ENCODE data around the gene CADM1.

The CADM1 gene

GRCh38 chr11:115306689-115307088 is 197.5 kb downstream of the CADM1 start:
- no peak for DNase-seq

DNA sequence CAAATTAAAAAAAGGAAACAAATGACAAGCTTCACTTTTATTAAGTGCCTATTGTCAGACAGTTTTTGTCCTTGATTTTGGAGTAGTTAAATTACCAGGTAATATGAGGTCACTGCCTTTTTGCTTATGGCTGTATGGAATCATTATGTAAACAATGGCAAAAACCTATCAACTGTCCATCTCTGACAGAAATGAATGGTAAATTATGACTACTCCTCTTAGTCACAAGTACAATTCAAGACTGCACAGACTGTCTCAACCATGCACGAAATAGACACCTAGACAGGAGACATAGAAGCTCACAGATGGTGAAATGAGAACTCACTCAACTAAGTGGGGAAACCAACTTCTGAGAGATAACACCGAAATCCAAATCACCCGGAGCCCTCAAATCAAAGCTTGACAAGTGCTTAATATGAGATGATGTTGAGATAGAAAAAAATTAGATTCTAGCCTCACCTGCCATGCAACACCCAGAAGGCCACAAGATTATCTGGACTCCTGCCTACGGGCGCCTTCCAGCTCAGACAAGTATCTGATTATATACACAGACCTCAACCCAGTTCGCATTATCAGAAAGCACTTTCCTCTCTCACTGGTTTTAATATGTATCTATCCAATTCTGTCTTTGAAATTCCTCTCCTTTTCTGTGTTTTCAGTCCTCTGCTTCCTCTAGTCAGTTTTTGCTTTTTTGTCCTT is 199.3 kb downstream of the CADM1 start:
- DNase-seq, result no peak

DNA sequence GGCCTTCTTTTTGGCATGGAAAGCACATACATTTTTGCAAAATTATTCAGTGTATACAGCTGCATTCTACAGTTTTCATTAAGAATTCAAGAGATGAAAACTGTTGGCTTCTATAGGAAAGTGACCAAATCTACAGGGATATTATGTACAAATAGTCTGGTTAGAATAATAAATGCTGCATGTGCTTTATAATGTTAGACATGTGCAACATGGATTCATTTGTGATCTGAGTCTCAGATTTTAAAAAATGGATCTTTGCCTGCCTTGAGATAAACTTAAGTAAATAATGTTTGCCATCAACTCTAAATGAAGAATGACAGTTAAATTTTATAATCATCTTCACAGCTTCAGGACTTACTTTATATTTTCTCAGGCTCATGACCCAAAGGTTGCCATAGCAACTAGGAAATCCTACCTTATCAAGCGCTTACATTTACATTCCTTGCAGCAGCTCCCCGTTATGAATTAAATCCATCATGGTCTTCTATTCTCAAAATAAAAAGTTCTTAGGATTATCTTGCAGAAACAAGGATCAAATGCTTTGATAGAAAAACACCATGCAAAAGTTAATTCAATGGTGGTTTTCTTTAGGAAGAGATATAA is 200.2 kb downstream of the CADM1 start:
- no peak for DNase-seq

- no peak for DNase-seq
Measured at GRCh38 chr11:115302946-115303703, 201.1 kb downstream of the CADM1 start.

DNA sequence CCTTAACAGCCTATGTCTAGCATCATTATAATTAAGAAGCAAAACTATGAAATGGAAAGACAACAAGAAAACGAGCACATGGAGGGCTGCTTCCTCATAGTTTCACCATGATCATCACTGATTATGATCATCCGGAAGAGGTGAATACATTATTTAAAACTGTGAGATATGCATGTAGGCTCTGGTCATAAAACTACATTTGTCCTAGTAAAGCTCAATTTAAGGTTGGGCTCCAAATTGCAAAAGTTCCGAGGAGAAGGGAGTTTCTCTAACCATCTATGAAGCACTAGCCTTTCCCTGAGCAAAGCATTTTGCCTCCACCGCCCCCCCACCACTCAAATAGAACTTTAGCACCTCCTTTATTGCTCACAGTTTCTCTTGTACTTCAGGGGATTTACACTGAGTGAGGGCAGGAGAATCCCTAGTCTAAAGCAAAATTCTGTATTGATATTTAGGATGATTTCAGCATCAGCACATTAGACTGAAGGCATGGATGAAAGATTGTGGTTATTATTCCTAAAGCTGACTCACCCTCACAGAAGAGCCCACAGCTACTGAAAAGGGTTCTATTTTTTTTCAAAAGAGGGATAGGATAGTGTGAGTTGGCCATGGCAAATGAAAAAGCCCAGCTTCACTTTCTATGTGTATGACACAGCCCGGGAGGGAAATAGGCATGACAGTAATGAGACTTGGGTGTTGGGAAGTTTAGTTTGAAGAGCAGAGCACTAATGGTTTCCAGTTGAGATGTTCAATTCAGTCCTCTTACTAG is 203.4 kb downstream of the CADM1 start:
- no peak for DNase-seq

DNA sequence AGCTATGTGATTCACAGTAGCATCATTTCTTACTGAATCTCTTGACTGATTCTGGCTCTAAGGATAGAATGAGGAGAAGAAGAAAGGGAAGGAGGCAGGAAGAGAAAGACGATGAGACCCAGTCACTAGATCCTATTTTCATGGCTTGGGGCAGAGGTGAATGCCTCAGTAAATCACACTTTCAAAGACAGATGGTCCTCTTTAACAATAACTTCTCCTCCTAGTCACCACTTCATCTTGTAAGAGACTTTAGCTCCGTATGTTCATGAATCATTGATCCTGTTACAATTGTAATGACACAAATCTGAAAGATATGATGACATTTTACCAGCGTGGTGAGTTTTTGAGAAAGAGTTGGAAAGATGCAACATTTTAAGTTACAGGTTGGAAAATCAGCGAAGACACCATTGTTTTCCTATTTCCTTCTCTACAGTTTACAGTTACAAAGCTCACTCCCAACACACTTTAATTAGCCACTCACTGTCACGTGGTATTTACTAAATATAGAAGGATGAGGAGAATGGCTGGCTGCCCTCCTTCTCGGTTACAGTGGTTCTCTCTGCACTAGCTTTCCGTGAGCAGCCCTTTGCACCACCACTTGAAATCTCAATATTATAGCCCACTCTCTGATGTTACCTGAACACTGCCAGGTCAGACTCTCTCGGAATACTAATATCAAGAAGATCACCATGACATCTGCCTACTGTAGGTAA is 205.8 kb downstream of the CADM1 start:
- no peak for DNase-seq

GRCh38 chr11:115297330-115297729 is 206.9 kb downstream of the CADM1 start:
- DNase-seq, result no peak

GRCh38 chr11:115291325-115291724 is 212.9 kb downstream of the CADM1 start:
- DNase-seq, result no peak

DNA sequence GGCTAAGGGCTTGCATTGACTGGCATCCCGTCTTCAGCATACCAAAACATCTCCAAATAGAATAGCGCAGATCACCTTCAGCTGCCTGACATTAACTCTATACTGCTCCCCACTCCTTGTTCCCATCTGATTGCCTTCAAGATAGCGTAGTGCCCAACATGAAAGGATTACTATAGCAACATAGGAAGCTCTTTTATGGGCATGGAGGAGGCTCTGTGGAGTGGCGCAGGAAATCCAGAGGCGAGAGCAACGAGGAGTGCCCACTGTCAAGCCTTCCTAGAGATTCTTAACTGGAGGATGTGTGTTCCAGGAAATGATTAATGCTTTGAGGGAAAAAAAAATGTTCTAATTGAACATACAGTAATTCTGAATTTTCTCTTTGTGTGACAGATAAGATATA is 213.3 kb downstream of the CADM1 start:
- DNase-seq, result no peak

DNA sequence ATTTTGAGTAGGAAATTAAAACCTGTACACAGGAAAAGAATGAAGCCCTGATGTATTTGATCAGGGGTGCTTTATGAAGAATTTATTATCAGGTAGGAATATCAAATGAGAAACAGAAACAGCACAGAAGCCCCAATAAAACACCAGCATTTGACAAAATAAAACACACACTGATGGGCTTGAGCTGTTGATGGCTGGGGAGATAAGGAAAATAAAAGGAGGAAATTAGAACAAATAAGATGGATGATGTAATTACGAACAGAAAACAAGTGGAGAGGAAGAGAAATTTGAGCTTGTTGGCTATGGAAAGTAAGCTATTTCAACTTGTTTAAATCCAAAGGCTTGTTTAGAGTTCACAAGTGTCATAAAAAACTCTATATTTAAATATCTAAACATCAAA is 213.7 kb downstream of the CADM1 start:
- DNase-seq, result no peak

GRCh38 chr11:115287266-115287665 is 216.9 kb downstream of the CADM1 start:
- no peak for DNase-seq

GRCh38 chr11:115286614-115287013 is 217.6 kb downstream of the CADM1 start:
- no peak for DNase-seq

- DNase-seq, result no peak
Measured at GRCh38 chr11:115284773-115285172, 219.4 kb downstream of the CADM1 start.

GRCh38 chr11:115282923-115283322 is 221.3 kb downstream of the CADM1 start:
- no peak for DNase-seq

- no peak for DNase-seq
Measured at GRCh38 chr11:115280775-115281174, 223.4 kb downstream of the CADM1 start.

DNA sequence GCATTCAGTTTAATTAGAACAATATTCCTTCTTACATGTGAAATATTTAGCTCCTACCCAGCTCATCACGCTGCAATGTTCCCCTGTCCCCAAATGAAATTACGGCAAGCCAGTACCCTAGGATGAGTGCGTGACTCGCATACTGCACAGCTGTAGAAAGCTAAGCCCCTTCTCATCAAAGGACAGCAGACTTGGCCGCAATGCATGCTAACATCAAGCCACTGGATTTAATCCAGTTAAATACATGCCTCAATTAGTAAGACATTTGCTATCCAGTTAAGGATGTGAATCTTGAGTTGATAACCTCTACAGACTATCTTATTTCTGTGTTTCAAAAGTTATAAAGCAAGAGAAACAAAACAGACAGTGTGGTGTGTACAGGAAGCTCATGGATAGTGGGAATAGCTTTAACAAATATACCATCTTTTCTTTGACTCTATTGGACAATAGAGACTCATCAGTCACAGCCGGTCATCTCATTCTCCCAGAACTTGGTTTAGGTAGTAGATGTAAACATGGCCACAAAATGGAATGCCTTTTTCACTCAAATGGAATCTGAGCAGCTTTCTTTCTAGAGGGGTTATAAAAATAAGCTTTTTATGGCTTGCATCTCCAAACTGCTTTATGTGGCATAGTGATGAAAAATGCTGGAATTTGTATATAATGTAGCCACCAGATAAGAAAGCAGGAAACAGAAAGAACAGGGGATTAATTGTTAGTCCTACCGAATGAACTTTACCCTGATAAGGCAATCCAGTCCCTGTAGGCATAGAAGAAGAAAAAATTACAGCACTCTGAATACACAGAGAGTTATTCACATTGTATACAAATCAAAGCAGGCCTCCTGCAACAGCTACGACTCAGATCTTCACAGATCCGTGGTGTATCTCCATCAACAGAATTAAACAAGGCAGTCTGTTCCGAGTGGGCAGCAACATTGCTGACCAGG is 224.1 kb downstream of the CADM1 start:
- DNase-seq, result no peak

DNA sequence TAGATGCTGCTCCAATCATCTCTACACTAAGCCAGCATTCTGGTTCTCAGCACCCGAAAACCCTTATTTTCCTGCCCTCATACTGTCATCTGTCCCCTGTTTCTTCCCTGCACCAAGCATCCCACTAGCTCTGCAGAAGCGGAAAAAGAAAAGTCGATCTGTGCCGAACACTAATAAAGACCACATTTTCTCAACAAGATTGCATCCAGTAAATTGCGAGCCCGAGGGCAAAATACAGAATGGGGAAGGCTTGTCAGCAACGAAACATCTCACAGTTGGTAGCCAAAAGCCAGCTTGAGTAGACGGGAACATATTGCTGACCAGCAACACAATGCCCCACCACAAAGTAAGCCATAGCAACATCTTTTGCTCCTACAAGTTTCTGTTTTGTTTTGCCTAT is 227.4 kb downstream of the CADM1 start:
- no peak for DNase-seq

GRCh38 chr11:115276191-115276590 is 228.0 kb downstream of the CADM1 start:
- no peak for DNase-seq

DNA sequence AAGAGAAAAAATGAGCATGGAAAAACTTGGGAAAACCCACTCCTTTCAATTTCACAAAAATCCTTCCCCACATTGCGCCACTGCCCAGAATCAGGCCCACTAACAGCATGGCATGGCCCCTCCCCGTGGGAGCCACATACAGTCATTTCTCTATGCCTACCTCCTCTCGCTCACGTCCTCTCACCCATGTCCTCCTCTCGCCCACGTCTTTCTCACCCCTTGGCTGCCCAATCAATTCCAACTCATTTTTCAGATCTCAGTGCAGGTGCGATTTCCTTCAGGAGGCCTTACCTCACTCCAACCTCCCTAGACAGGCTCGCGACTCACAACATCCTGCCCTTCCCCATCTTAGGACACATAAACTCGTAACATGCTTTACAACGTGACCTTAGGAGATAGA is 229.2 kb downstream of the CADM1 start:
- no peak for DNase-seq

- no peak for DNase-seq
Measured at GRCh38 chr11:115272925-115273324, 231.3 kb downstream of the CADM1 start.

DNA sequence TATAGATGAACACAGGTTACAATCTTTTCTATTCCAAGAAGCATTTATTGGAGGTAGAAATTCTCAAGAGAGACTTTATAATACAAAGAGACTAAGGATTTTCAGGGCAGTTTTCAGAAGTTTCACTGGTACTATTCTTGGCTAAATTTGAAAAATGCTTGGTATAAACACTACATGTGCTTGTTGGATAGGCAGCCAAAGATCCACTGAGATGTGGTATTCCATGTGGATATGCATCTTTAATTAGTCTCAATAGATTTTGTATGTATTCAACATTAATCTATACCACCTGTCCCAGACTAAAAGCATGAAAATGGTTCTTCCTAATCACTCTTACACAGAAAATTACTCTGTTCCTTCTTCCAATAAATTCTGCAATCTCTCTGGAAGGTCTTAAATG is 232.6 kb downstream of the CADM1 start:
- DNase-seq, result no peak

All from NCI-H1694 (cell line).